OCI-LY3 (cell line): ENCODE results near the gene XRCC3.

Experiments
- H2AFZ ChIP-seq: fragments of 200-600, 300-600 bp; shearing (Covaris generic); 2 replicates; pipeline ENCODE4 v1.6.0; 2014; ENCODE audit warnings: antibody characterized with exemption, low read depth, low read length
- H3K27ac ChIP-seq: fragments of 200-600, 300-600 bp; sonication (generic); 2 replicates; pipeline ENCODE4 v1.5.1; 2014; ENCODE audit warnings: mild to moderate bottlenecking, low read length, moderate library complexity, mixed read lengths
- H3K27me3 ChIP-seq: fragments of 200-600, 300-600 bp; sonication (generic); 2 replicates; pipeline ENCODE4 v1.6.1; 2014; ENCODE audit warnings: low read depth, low read length, mixed read lengths
- H3K36me3 ChIP-seq: fragments of 200-600, 300-600 bp; sonication (generic); replicated peaks from 2 replicates; pipeline ENCODE3; 2014; ENCODE audit warnings: low read depth, low read length, mixed read lengths
- H3K4me1 ChIP-seq: fragments of 300-600, 200-600 bp; sonication (generic); 2 replicates; pipeline ENCODE4 v1.6.1; 2014; ENCODE audit warnings: low read length, mixed read lengths
- H3K4me2 ChIP-seq: fragments of 200-600, 300-600 bp; sonication (generic); 2 replicates; pipeline ENCODE4 v1.6.1; 2014; ENCODE audit warnings: low read length, mixed read lengths
- H3K4me3 ChIP-seq: fragments of 300-600, 200-600 bp; sonication (generic); 2 replicates; pipeline ENCODE4 v1.5.1; 2014; ENCODE audit warnings: antibody characterized with exemption, mild to moderate bottlenecking, low read length, moderate library complexity
- H3K79me2 ChIP-seq: fragments of 300-600, 200-600 bp; shearing (Covaris generic); 2 replicates; pipeline ENCODE4 v1.6.1; 2014; ENCODE audit warnings: mild to moderate bottlenecking, low read length, mixed read lengths
- H3K9ac ChIP-seq: fragments of 300-600, 200-600 bp; shearing (Covaris generic); 2 replicates; pipeline ENCODE4 v1.6.0; 2014; ENCODE audit warnings: mild to moderate bottlenecking, low read length, moderate library complexity
- H3K9me3 ChIP-seq: fragments of 200-600, 300-600 bp; shearing (Covaris generic); 2 replicates; pipeline ENCODE4 v1.6.1; 2014; ENCODE audit warnings: low read length, mixed read lengths; ENCODE audit not compliant: insufficient read depth
- H4K20me1 ChIP-seq: fragments of 200-600, 300-600 bp; sonication (generic); 2 replicates; pipeline ENCODE4 v1.6.1; 2016; ENCODE audit warnings: low read length, mixed read lengths; ENCODE audit not compliant: insufficient read depth
- EZH2phosphoT487 ChIP-seq: fragments of 200-600 bp; shearing (Covaris generic); IDR thresholded peaks from 2 replicates; pipeline ENCODE4 v1.6.1; 2018; ENCODE audit warnings: antibody characterized with exemption, mixed run types, low read depth
- TF ChIP-seq, protein P1 (sequence below): fragments of 200-600, 300-600 bp; sonication (generic); IDR thresholded peaks from 2 replicates; pipeline ENCODE4 v1.5.1; 2014; ENCODE audit warnings: antibody characterized with exemption, low read length, low read depth

The XRCC3 gene

DNA sequence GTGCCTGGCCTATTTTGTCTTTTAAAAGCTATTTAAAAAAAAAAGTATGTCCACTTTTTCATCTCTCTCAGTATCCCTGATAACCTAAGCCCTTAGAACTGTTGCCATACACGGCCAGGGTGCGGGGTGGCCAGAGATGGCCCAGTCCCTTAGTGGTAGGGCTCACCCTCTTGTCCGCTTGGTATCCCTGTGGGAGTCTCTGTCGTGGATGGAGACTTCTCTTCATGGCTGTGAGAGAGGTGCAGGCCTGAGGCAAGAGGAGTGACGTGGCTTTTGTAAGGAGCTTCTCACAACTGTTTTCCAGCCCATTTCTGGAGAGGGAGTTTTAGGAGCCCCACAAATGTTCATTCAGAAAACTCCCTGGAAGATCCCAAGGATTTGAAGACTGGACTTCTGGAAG lies 26.8 kb downstream of the XRCC3 start:
- peaks cover 39% of the 10 kb centered on the region for H3K4me1 ChIP-seq
- H3K27me3 ChIP-seq = no peaks in the 10 kb centered on the region
- no peak overlapping the region for H3K9ac ChIP-seq
- H3K36me3 ChIP-seq = peaks cover 49% of the 10 kb centered on the region
- peaks cover 5% of the 10 kb centered on the region; the same call in 1 of the 2 replicates for H3K79me2 ChIP-seq
- H3K9me3 ChIP-seq = no peaks in the 10 kb centered on the region
- no peak overlapping the region for H2AFZ ChIP-seq
- H3K27ac ChIP-seq = no peak overlapping the region
- H3K4me2 ChIP-seq = no peak overlapping the region
- peaks cover 10% of the 10 kb centered on the region for H4K20me1 ChIP-seq
- TF ChIP-seq, protein P1, sequence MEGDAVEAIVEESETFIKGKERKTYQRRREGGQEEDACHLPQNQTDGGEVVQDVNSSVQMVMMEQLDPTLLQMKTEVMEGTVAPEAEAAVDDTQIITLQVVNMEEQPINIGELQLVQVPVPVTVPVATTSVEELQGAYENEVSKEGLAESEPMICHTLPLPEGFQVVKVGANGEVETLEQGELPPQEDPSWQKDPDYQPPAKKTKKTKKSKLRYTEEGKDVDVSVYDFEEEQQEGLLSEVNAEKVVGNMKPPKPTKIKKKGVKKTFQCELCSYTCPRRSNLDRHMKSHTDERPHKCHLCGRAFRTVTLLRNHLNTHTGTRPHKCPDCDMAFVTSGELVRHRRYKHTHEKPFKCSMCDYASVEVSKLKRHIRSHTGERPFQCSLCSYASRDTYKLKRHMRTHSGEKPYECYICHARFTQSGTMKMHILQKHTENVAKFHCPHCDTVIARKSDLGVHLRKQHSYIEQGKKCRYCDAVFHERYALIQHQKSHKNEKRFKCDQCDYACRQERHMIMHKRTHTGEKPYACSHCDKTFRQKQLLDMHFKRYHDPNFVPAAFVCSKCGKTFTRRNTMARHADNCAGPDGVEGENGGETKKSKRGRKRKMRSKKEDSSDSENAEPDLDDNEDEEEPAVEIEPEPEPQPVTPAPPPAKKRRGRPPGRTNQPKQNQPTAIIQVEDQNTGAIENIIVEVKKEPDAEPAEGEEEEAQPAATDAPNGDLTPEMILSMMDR = no peak
- no peak for TF ChIP-seq EZH2phosphoT487
- no peak overlapping the region for H3K4me3 ChIP-seq

DNA sequence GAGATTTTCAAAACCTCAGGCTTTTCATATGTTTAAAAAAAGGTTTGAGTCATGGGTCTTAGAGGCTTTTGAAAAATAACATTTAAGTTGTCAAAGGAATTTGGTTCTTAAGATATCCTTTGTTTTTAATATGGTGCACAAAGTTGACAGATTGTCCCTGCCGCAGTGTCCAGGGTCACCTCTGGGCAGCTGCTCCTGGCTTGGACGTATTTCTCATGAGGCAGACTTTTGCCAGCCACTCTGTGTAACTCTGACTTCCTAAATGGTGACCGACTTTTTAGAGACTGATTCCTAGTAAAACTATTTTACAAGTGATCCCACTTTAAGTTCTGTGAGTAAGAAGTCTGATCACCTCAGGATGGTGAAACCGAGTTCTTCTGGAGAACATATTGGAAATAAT lies 27.5 kb downstream of the XRCC3 start:
- peaks cover 39% of the 10 kb centered on the region for H3K4me1 ChIP-seq
- no peaks in the 10 kb centered on the region for H3K9me3 ChIP-seq
- peaks cover 52% of the 10 kb centered on the region for H3K36me3 ChIP-seq
- H3K9ac ChIP-seq = no peak overlapping the region
- no peak overlapping the region for H2AFZ ChIP-seq
- H4K20me1 ChIP-seq = peaks cover 10% of the 10 kb centered on the region
- H3K27me3 ChIP-seq = no peaks in the 10 kb centered on the region
- H3K27ac ChIP-seq = no peak overlapping the region
- peaks cover 5% of the 10 kb centered on the region; the same call in 1 of the 2 replicates for H3K79me2 ChIP-seq
- TF ChIP-seq, protein P1 = no peak
- TF ChIP-seq EZH2phosphoT487 = no peak
- H3K4me2 ChIP-seq = no peak overlapping the region
- no peak overlapping the region for H3K4me3 ChIP-seq

DNA sequence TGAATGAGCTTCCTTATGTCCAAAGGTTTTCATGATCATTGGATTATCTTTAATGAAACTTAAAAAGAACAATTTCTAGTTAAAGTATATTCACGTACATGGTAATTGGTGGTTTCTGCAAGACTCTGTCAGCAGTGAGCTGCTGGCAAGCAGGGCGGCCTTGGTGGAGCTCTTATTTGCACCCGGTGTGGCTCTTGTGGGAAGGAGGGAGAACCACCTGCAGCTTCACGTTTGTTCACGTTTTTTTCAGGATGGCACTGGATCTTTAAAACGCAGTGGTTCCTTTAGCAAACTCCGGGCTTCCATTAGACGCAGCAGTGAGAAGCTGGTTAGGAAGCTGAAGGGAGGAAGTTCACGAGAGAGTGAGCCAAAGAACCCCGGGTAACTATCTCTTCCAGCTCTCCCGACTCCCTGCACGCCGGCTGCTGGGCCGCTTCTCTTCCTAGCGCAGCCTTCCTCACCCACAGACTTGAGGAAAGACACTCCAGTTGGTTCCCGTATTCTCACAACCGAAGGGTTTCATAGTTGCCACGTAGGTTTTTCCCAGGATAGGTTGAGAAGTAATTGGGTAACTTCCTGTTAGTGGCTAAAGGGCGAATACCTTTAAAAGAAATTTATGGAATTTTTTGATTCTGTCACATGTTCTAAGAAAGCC lies 28.3 kb downstream of the XRCC3 start:
- Histone ChIP-seq H3K9ac (no peak overlapping the region), H3K27ac (no peak overlapping the region), H4K20me1 (peaks cover 5% of the 10 kb centered on the region), H3K4me3 (no peak overlapping the region), H3K4me2 (no peak overlapping the region), H3K9me3 (no peaks in the 10 kb centered on the region), H2AFZ (no peak overlapping the region), H3K27me3 (no peaks in the 10 kb centered on the region), H3K79me2 (peaks cover 5% of the 10 kb centered on the region; the same call in 1 of the 2 replicates), H3K36me3 (peaks cover 47% of the 10 kb centered on the region), H3K4me1 (peaks cover 36% of the 10 kb centered on the region)
- TF ChIP-seq, protein P1 = no peak
- TF ChIP-seq EZH2phosphoT487 = no peak

DNA sequence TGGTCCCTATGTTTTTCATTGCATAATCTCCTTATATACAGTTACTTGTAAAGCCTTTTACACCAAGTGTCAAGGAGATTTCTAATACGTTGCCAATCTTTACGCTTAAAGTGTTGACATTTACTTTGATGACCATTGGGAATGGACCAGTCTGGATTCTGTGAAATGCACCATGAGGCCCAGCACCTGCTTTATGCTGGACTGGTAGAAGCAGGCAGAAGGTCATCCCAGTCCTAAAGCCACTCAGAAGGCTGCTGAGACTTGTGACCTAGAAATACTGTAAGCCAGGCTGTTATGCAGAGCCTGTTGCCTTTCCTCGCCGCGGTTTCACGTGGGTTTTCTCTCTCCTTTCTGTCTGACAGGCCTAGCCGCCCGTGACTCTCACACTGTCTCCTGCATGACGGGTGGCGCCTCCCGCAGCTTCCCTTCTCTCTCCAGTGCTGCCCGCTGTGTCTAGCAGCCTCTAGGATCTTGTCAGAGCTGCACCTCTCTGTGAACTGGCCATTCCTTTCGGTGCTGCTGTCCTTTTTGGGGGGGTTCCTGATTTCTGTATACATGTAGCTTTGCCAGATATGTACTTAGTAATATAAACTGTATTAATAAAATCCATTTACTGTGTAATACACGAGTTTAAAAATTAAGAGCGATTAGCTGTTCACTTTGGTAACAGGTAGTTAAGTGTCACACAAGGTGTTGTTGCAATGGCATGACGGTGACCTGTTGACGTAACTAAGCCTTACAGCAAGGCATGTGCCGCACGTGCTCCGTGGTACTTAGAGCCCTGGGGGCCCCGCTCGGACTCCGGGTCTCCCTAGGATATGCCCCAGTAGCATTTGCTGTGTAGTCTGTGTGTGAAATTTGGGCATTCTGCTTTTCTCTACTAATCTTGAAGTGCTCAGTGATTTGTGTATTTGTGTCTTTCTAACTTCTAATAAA lies 29.7 kb downstream of the XRCC3 start:
- no peak for TF ChIP-seq EZH2phosphoT487
- TF ChIP-seq, protein P1 = no peak
- Histone ChIP-seq H2AFZ (no peak overlapping the region), H3K9me3 (no peaks in the 10 kb centered on the region), H3K9ac (no peak overlapping the region), H3K4me3 (no peak overlapping the region), H3K4me2 (no peak overlapping the region), H3K27me3 (no peaks in the 10 kb centered on the region), H3K27ac (no peak overlapping the region), H4K20me1 (peaks cover 3% of the 10 kb centered on the region; the same call in 1 of the 2 replicates), H3K4me1 (peaks cover 22% of the 10 kb centered on the region), H3K36me3 (peaks cover 52% of the 10 kb centered on the region), H3K79me2 (peaks cover 4% of the 10 kb centered on the region; the same call in 1 of the 2 replicates)
